HepG2 (cell line): ENCODE results near the gene OR2S2.

ENCODE experiments used
- BRCA1 ChIP-seq: sonication (generic); formaldehyde crosslinking; IDR thresholded peaks from 2 replicates; pipeline ENCODE4 v1.4.0; 2020; ENCODE audit warnings: missing genetic modification reagents
- CREM ChIP-seq, 2 experiments: sonication (generic) in 1 of 2; formaldehyde crosslinking in 1 of 2; IDR thresholded peaks; 2 replicates each; pipeline versions ENCODE4 v1.4.0 to v1.6.1; 2016 to 2020; ENCODE audit warnings: antibody characterized with exemption in 1 of 2, mild to moderate bottlenecking in 1 of 2, missing genetic modification reagents in 1 of 2
- PRDM4 ChIP-seq: sonication (generic); formaldehyde crosslinking; IDR thresholded peaks from 2 replicates; pipeline ENCODE4 v1.9.0; 2021; ENCODE audit warnings: missing genetic modification reagents, borderline replicate concordance
- TARDBP ChIP-seq: sonication (generic); formaldehyde crosslinking; IDR thresholded peaks from 2 replicates; pipeline ENCODE4 v1.8.0; 2022; ENCODE audit warnings: mild to moderate bottlenecking, missing genetic modification reagents
- ZBTB33 ChIP-seq: sonication (generic); formaldehyde crosslinking; IDR thresholded peaks from 2 replicates; pipeline ENCODE4 v1.4.0; 2020; ENCODE audit warnings: missing genetic modification reagents
- ZNF382 ChIP-seq: sonication (generic); formaldehyde crosslinking; IDR thresholded peaks from 2 replicates; pipeline ENCODE4 v1.5.0; 2020; ENCODE audit warnings: missing genetic modification reagents, mild to moderate bottlenecking, borderline replicate concordance

- no peak for TF ChIP-seq CREM (IDR thresholded peaks at IDR 0.05)
- no peak for TF ChIP-seq CREM (CRISPR knock-in tag; IDR thresholded peaks at IDR 0.05)
- no peak for TF ChIP-seq TARDBP (CRISPR knock-in tag)
- no peak for TF ChIP-seq PRDM4 (CRISPR knock-in tag)
- TF ChIP-seq BRCA1 = no peak
- TF ChIP-seq ZBTB33 (CRISPR knock-in tag) = no peak
- TF ChIP-seq ZNF382 (CRISPR knock-in tag) = no peak
Observed at GRCh38 chr9:35980289-35981011, 22.5 kb upstream of the OR2S2 start.
